ENCODE data around the gene IL1RL2.

DNA sequence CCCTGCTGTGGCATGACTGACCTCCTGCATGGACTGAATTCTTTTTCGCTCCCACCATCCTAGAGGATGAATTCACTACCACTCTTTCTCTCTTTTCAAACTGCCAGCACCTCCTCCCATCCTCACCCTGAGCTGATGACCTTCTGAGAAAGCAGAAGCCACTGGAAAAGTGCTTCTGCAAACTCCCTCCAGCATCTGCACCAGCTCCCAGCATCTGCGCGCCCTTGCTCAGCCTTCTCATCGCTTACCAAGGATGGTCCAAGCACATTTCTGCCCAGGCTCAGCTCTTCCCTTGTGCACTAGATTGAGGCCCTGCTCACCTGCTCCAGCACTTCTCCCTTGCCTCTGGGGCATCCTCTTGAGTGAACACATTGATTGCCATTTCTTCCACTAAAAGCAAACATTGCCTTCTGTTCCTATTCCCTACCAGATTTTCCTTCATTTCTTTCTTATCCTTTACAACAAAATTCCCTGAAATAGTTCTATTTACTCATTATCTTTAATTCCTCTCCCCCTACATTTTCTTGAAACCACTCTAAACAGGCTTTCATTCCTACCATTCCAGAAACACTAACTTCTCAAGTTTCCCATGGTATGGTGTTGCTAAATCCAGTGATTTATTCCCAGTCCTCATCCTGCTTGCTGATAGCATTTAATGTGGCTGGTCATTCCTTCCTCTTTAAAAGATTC lies 81.8 kb downstream of the IL1RL2 start:
- TF ChIP-seq, protein P1, sequence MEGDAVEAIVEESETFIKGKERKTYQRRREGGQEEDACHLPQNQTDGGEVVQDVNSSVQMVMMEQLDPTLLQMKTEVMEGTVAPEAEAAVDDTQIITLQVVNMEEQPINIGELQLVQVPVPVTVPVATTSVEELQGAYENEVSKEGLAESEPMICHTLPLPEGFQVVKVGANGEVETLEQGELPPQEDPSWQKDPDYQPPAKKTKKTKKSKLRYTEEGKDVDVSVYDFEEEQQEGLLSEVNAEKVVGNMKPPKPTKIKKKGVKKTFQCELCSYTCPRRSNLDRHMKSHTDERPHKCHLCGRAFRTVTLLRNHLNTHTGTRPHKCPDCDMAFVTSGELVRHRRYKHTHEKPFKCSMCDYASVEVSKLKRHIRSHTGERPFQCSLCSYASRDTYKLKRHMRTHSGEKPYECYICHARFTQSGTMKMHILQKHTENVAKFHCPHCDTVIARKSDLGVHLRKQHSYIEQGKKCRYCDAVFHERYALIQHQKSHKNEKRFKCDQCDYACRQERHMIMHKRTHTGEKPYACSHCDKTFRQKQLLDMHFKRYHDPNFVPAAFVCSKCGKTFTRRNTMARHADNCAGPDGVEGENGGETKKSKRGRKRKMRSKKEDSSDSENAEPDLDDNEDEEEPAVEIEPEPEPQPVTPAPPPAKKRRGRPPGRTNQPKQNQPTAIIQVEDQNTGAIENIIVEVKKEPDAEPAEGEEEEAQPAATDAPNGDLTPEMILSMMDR (IDR thresholded peaks at IDR 0.05): no peak
- TF ChIP-seq POLR2A (IDR thresholded peaks at IDR 0.05): no peak
